PFSK-1 (cell line): Measurements from ENCODE around the gene SPRING1.

ENCODE experiments used
- POLR2AphosphoS5 ChIP-seq: IDR thresholded peaks from 2 replicates; pipeline ENCODE4 v1.6.1; 2012; ENCODE audit warnings: low read depth, mild to moderate bottlenecking, control low read depth, low read length, moderate library complexity
- SIN3A ChIP-seq: IDR thresholded peaks from 2 replicates; pipeline ENCODE4 v1.6.1; 2012; ENCODE audit warnings: mild to moderate bottlenecking, low read length, moderate library complexity, borderline replicate concordance; ENCODE audit not compliant: insufficient read depth

- TF ChIP-seq SIN3A = no peak
- no peak for TF ChIP-seq POLR2AphosphoS5
These were observed 46.4 kb upstream of the SPRING1 start for GRCh38 chr12:116784238-116784612.
